Measurements from ENCODE around the gene MYO7A.

Gene MYO7A

GRCh38 chr11:77230878-77231605 lies 103.0 kb downstream of the MYO7A start:
- no peak for DNase-seq

GRCh38 chr11:77231800-77232199 lies 103.8 kb downstream of the MYO7A start:
- no peak for DNase-seq

- no peak for DNase-seq
Observed at GRCh38 chr11:77232242-77232641, 104.2 kb downstream of the MYO7A start.

- DNase-seq = no peak
Observed at GRCh38 chr11:77233011-77233410, 105.0 kb downstream of the MYO7A start.

- no peak for DNase-seq
Observed at GRCh38 chr11:77236901-77237300, 108.9 kb downstream of the MYO7A start.

- DNase-seq = no peak
Observed at GRCh38 chr11:77244277-77245027, 116.4 kb downstream of the MYO7A start.

- no peak for DNase-seq
Observed at GRCh38 chr11:77249427-77249826, 121.4 kb downstream of the MYO7A start.

GRCh38 chr11:77250881-77251640 lies 123.0 kb downstream of the MYO7A start:
- no peak for DNase-seq

GRCh38 chr11:77252555-77253270 lies 124.7 kb downstream of the MYO7A start:
- DNase-seq = no peak

GRCh38 chr11:77253690-77254089 lies 125.6 kb downstream of the MYO7A start:
- no peak for DNase-seq

- DNase-seq = no peak
Observed at GRCh38 chr11:77259641-77260040, 131.6 kb downstream of the MYO7A start.

GRCh38 chr11:77262803-77263202 lies 134.8 kb downstream of the MYO7A start:
- DNase-seq = no peak
